OCI-LY7 (cell line): Measurements from ENCODE around the gene CALN1. TPM values are rescaled to one million over a fixed set of nuclear protein-coding genes. Genes with fewer than 3 reads are reported as not detected.

Experiments
- BruUV-seq: library from RNA; stranded (reverse); fragments of 400-500 nt; replicated peaks from 2 replicates; lab custom pipeline; 2021; lab: Mats Ljungman, UMichigan
- CTCF ChIA-PET: fragments of 300-600 bp; sonication (Branson Sonifier 250); formaldehyde crosslinking; loops from one replicate; lab custom pipeline; 2022; ENCODE audit warnings: antibody characterized with exemption; ENCODE audit not compliant: unreplicated experiment; lab: Charles Lee
- POLR2A ChIA-PET: fragments of 300-600 bp; sonication (Branson Sonifier 250); formaldehyde crosslinking; loops from one replicate; lab custom pipeline; 2022; ENCODE audit warnings: antibody characterized with exemption; lab: Charles Lee
- DNase-seq: peaks from one replicate; pipeline ENCODE4 v3.0.0-alpha.2; 2015; ENCODE audit warnings: low spot score
- H2AFZ ChIP-seq: fragments of 200-600 bp; sonication (generic), shearing (Covaris generic); 2 replicates; pipeline ENCODE4 v1.6.1; 2014; ENCODE audit warnings: mild to moderate bottlenecking, antibody characterized with exemption, low read length, moderate library complexity
- H3K27ac ChIP-seq: fragments of 200-600 bp; sonication (generic); 2 replicates; pipeline ENCODE4 v1.5.1; 2014; ENCODE audit warnings: mixed run types, low read depth, mild to moderate bottlenecking, moderate library complexity, low read length, inconsistent platforms; ENCODE audit not compliant: poor library complexity, severe bottlenecking
- H3K36me3 ChIP-seq: fragments of 200-600 bp; sonication (generic); 2 replicates; pipeline ENCODE4 v1.6.1; 2014; ENCODE audit warnings: mild to moderate bottlenecking, antibody characterized with exemption, low read length, moderate library complexity, mixed read lengths; ENCODE audit not compliant: insufficient read depth
- H3K4me1 ChIP-seq: fragments of 200-600 bp; sonication (generic); 2 replicates; pipeline ENCODE4 v1.5.1; 2014; ENCODE audit warnings: mild to moderate bottlenecking, low read length; ENCODE audit not compliant: insufficient read depth, poor library complexity, severe bottlenecking
- H3K4me2 ChIP-seq: fragments of 200-600 bp; sonication (generic); 2 replicates; pipeline ENCODE4 v1.6.1; 2014; ENCODE audit warnings: mild to moderate bottlenecking, low read length
- H3K4me3 ChIP-seq: fragments of 200-600 bp; sonication (generic); 2 replicates; pipeline ENCODE4 v1.5.1; 2014; ENCODE audit warnings: mild to moderate bottlenecking, low read depth, low read length; ENCODE audit not compliant: poor library complexity, severe bottlenecking
- H3K79me2 ChIP-seq: fragments of 200-600 bp; sonication (generic); 2 replicates; pipeline ENCODE4 v1.6.1; 2016; ENCODE audit warnings: low read depth, mild to moderate bottlenecking, low read length, moderate library complexity, mixed read lengths; ENCODE audit not compliant: insufficient read depth
- H3K9me2 ChIP-seq: fragments of 200-600 bp; sonication (generic); 2 replicates; pipeline ENCODE4 v1.6.1; 2016; ENCODE audit warnings: mild to moderate bottlenecking, low read length, mixed read lengths; ENCODE audit not compliant: insufficient read depth
- H3K9me3 ChIP-seq: fragments of 200-600 bp; sonication (generic); 2 replicates; pipeline ENCODE4 v1.6.1; 2014; ENCODE audit warnings: mild to moderate bottlenecking, mixed run types, low read length, mixed read lengths
- H4K20me1 ChIP-seq: fragments of 200-600 bp; sonication (generic); 2 replicates; pipeline ENCODE4 v1.6.1; 2014; ENCODE audit warnings: mild to moderate bottlenecking, antibody characterized with exemption, low read length, moderate library complexity, mixed read lengths; ENCODE audit not compliant: insufficient read depth
- CTCF ChIP-seq: fragments of 200-600 bp; sonication (generic); conservative IDR thresholded peaks from 2 replicates; pipeline ENCODE4 v1.5.1; 2014; ENCODE audit warnings: mild to moderate bottlenecking, antibody characterized with exemption, low read length, moderate library complexity, mixed read lengths
- EZH2phosphoT487 ChIP-seq: fragments of 200-600 bp; sonication (generic); IDR thresholded peaks from 2 replicates; pipeline ENCODE4 v1.6.1; 2018; ENCODE audit warnings: low read depth, borderline replicate concordance, mild to moderate bottlenecking, mixed run types, antibody characterized with exemption, low read length, moderate library complexity, mixed read lengths
- intact Hi-C: fragments of 100-400 bp; cut with micrococcal nuclease; formaldehyde crosslinking; loops from one replicate; pipeline ENCODE4 v1.10.0; 2022; ENCODE audit not compliant: unreplicated experiment
- total RNA-seq, 2 experiments: library from RNA; depleted of rRNA in 1 of 2; stranded (reverse); fragments of >200 nt in 1 of 2; shearing (Covaris generic) in 1 of 2; gene quantifications; 2 replicates each; pipeline ENCODE4 v1.2.3, GENCODE V29; 2014 to 2022

The CALN1 gene
- total RNA-seq, 2 experiments from 2014 or later = not detected

DNA sequence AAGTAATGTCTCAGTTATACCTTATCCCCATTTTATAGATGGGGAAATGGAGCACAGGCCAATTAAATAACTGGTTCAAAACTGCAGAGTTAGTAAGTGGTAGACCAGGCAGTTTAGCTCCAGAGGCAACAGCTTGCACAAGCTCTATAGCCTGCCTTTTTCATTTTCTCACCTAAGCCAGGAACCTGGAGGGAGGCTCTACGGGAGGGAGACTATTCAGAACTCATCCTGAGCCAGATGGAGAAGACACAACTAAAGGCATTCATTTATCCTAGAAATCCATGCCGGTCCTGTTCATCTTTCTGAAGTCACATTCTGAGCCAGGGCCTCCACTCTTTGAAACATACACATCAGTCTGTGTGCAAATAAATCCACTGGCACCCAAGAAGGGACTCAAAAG, 103.2 kb downstream of the CALN1 start:
- no peak overlapping the region for H3K4me3 ChIP-seq
- H3K4me2 ChIP-seq = no peak overlapping the region
- CTCF ChIA-PET = no interaction called here

GRCh38 chr7:72307566-72307965, 104.6 kb downstream of the CALN1 start:
- H3K36me3 ChIP-seq = no peaks in the 10 kb centered on the region
- no peak overlapping the region for H2AFZ ChIP-seq
- BruUV-seq = no TSS peak
- POLR2A ChIA-PET = no interaction called here
- H3K9me3 ChIP-seq = no peaks in the 10 kb centered on the region
- intact Hi-C loops = no loop called here
- H3K4me3 ChIP-seq = no peak overlapping the region
- CTCF ChIA-PET = no interaction called here
- no peaks in the 10 kb centered on the region for H3K79me2 ChIP-seq
- TF ChIP-seq CTCF = no peak
- no peak for TF ChIP-seq EZH2phosphoT487
- DNase-seq = no peak
- H3K4me1 ChIP-seq = no peaks in the 10 kb centered on the region
- no peaks in the 10 kb centered on the region for H3K9me2 ChIP-seq
- H4K20me1 ChIP-seq = no peaks in the 10 kb centered on the region
- no peak overlapping the region for H3K4me2 ChIP-seq
- H3K27ac ChIP-seq = no peak overlapping the region

More for the DNA sequence above, 103.2 kb downstream of the CALN1 start:
- no peaks in the 10 kb centered on the region for H3K4me1 ChIP-seq
- POLR2A ChIA-PET = interaction anchor here (0.6 kb wide), 1 partner anchor 12 kb away, joined by 4 read pairs; no protein-coding TSS in a partner anchor
- H2AFZ ChIP-seq = no peak overlapping the region
- no TSS peak for BruUV-seq
- no peaks in the 10 kb centered on the region for H4K20me1 ChIP-seq
- TF ChIP-seq CTCF (no peak), EZH2phosphoT487 (no peak)
- no peak overlapping the region for H3K27ac ChIP-seq
- H3K36me3 ChIP-seq = no peaks in the 10 kb centered on the region
- H3K9me2 ChIP-seq = no peaks in the 10 kb centered on the region
- no peaks in the 10 kb centered on the region for H3K9me3 ChIP-seq
- intact Hi-C loops = no loop called here
- DNase-seq = no peak
- H3K79me2 ChIP-seq = no peaks in the 10 kb centered on the region

DNA sequence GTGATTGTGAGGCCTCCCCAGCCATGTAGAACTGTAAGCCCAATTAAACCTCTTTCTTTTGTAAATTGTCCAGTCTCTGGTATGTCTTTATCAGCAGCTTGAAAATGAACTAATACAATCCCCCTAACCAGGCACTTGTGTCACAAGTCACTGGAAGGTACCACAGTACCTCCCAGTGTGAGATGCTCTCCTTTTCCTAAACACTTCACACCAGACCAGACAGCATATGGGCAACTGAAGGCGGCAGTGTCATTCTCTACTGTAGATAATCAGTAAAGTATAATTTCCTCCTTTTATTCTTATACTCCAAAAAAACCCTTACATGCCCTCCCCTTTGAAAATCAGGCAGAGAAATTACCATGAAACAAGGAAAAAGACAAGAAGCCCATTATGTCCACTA, 113.2 kb downstream of the CALN1 start:
- Histone ChIP-seq H4K20me1 (no peaks in the 10 kb centered on the region), H3K27ac (no peak overlapping the region), H3K4me1 (no peaks in the 10 kb centered on the region), H3K9me3 (no peaks in the 10 kb centered on the region), H2AFZ (no peak overlapping the region), H3K79me2 (no peaks in the 10 kb centered on the region), H3K4me3 (no peak overlapping the region), H3K4me2 (no peak overlapping the region), H3K36me3 (no peaks in the 10 kb centered on the region), H3K9me2 (no peaks in the 10 kb centered on the region)
- BruUV-seq = no TSS peak
- ChIA-PET POLR2A (no interaction called here), CTCF (no interaction called here)
- intact Hi-C loops = no loop called here
- TF ChIP-seq CTCF = no peak
- TF ChIP-seq EZH2phosphoT487 = no peak
- DNase-seq = no peak
